ENCODE results near the gene RP9.

- no peak for TF ChIP-seq CTCF (IDR thresholded peaks at IDR 0.05; ENCODE audit: borderline replicate concordance, extremely low read depth, low read length, poor library complexity, severe bottlenecking)
- TF ChIP-seq EZH2 (IDR thresholded peaks at IDR 0.05; ENCODE audit: borderline replicate concordance, low read depth, low read length, severe bottlenecking) = no peak
Measured at GRCh38 chr7:33066771-33067170, 42.4 kb downstream of the RP9 start.
